ENCODE results near the gene ADGRL3.

DNA sequence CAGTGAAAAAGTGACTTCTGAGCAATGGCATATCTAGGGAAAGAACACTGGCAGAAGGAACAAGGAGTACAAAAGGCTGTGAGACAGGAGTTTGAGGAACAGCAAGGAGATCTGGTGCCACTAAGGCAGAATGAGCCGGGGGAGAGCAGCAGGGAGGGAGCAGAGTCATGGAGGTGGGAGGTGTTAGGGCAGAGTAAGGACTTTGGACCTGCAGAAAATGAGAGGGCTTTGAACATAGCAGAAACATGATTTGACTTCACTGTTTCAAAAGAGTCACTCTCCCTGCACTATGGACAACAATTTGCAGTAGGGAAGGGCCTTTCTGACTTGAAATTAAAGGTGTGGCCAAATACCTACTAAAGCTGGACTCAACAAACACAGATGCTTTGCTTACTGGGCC lies 356.2 kb downstream of the ADGRL3 start:
- TF ChIP-seq, protein P1, sequence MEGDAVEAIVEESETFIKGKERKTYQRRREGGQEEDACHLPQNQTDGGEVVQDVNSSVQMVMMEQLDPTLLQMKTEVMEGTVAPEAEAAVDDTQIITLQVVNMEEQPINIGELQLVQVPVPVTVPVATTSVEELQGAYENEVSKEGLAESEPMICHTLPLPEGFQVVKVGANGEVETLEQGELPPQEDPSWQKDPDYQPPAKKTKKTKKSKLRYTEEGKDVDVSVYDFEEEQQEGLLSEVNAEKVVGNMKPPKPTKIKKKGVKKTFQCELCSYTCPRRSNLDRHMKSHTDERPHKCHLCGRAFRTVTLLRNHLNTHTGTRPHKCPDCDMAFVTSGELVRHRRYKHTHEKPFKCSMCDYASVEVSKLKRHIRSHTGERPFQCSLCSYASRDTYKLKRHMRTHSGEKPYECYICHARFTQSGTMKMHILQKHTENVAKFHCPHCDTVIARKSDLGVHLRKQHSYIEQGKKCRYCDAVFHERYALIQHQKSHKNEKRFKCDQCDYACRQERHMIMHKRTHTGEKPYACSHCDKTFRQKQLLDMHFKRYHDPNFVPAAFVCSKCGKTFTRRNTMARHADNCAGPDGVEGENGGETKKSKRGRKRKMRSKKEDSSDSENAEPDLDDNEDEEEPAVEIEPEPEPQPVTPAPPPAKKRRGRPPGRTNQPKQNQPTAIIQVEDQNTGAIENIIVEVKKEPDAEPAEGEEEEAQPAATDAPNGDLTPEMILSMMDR (IDR thresholded peaks at IDR 0.05): no peak
- TF ChIP-seq POLR2A (IDR thresholded peaks at IDR 0.05): no peak
